CD14-positive monocyte (primary cell): Measurements from ENCODE around the gene NRG4. TPM values are rescaled to one million over a fixed set of nuclear protein-coding genes. Genes with fewer than 3 reads are reported as not detected.

Experiments used
- DNase-seq, 3 donors: peaks; one replicate each; pipeline ENCODE4 v3.0.0-alpha.2; 2011 to 2022
- H2AFZ ChIP-seq: 2 replicates; pipeline ENCODE4 v1.6.0; 2012; ENCODE audit warnings: mild to moderate bottlenecking, low read depth, low read length, inconsistent platforms; ENCODE audit not compliant: insufficient read depth, poor library complexity, severe bottlenecking
- H3K27ac ChIP-seq, 2 donors: 1 replicate in 1 of 2; 2 replicates in 1 of 2; pipeline ENCODE4 v1.5.1; 2012 to 2013; ENCODE audit warnings: low read length in 2 of 2, control low read depth in 1 of 2, inconsistent platforms in 1 of 2, low read depth in 1 of 2, mild to moderate bottlenecking in 1 of 2
- H3K27me3 ChIP-seq, 2 donors: one replicate each; pipeline versions ENCODE4 v1.6.0 to v1.6.1; 2011 to 2013; ENCODE audit warnings: low read length in 2 of 2; ENCODE audit not compliant: control insufficient read depth in 2 of 2, insufficient read depth in 2 of 2
- H3K36me3 ChIP-seq, 2 donors: replicated peaks in 1 of 2; 1 replicate in 1 of 2; 2 replicates in 1 of 2; pipeline versions ENCODE4 v1.5.1 to v1.6.1; 2012 to 2013; ENCODE audit warnings: low read length in 2 of 2, control low read depth in 1 of 2, inconsistent platforms in 1 of 2, mild to moderate bottlenecking in 1 of 2; ENCODE audit not compliant: insufficient read depth in 2 of 2, control insufficient read depth in 1 of 2
- H3K4me1 ChIP-seq, 2 donors: 1 replicate in 1 of 2; 2 replicates in 1 of 2; pipeline versions ENCODE4 v1.5.1 to v1.6.1; 2012 to 2013; ENCODE audit warnings: low read length in 2 of 2, control low read depth in 1 of 2, inconsistent platforms in 1 of 2, mild to moderate bottlenecking in 1 of 2, moderate library complexity in 1 of 2; ENCODE audit not compliant: insufficient read depth in 2 of 2, control insufficient read depth in 1 of 2
- H3K4me2 ChIP-seq: replicated peaks from 2 replicates; pipeline ENCODE3; 2012; ENCODE audit warnings: low read length, moderate library complexity, mild to moderate bottlenecking; ENCODE audit not compliant: poor library complexity, severe bottlenecking; ENCODE audit errors: extremely low read depth
- H3K4me3 ChIP-seq, 3 experiments: fragments of 200-600 bp in 1 of 3; sonication (generic) in 1 of 3; replicated peaks in 1 of 3; 1 replicate in 2 of 3; 2 replicates in 1 of 3; pipeline ENCODE4 v1.5.1; 2011 to 2013; ENCODE audit warnings: low read length in 3 of 3, mild to moderate bottlenecking in 3 of 3, control low read depth in 2 of 3, low read depth in 2 of 3, inconsistent platforms in 1 of 3, moderate library complexity in 1 of 3
- H3K79me2 ChIP-seq: 2 replicates; pipeline ENCODE4 v1.6.0; 2012; ENCODE audit warnings: mild to moderate bottlenecking, control low read depth, inconsistent platforms, low read length, moderate library complexity; ENCODE audit not compliant: insufficient read depth
- H3K9ac ChIP-seq: 2 replicates; pipeline ENCODE4 v1.6.0; 2017; ENCODE audit warnings: low read length, mild to moderate bottlenecking; ENCODE audit not compliant: insufficient read depth, poor library complexity, severe bottlenecking
- H3K9me3 ChIP-seq, 2 donors: replicated peaks in 1 of 2; 1 replicate in 1 of 2; 2 replicates in 1 of 2; pipeline versions ENCODE4 v1.5.1 to v1.6.1; 2012 to 2013; ENCODE audit warnings: low read length in 2 of 2, control low read depth in 1 of 2; ENCODE audit not compliant: control insufficient read depth in 1 of 2, insufficient read depth in 1 of 2
- H4K20me1 ChIP-seq: 2 replicates; pipeline ENCODE4 v1.6.0; 2012; ENCODE audit warnings: mild to moderate bottlenecking, low read length, control low read depth, moderate library complexity; ENCODE audit not compliant: insufficient read depth
- H3K27ac Mint-ChIP-seq, 7 donors: one replicate each; pipeline ENCODE4 v1.8.0; 2020; ENCODE audit warnings: mild to moderate bottlenecking in 7 of 7, mixed read lengths in 7 of 7, moderate library complexity in 6 of 7, inconsistent platforms in 2 of 7
- H3K27me3 Mint-ChIP-seq, 3 donors: one replicate each; pipeline ENCODE4 v1.8.0; 2021 to 2022; ENCODE audit warnings: low read depth in 3 of 3, mild to moderate bottlenecking in 3 of 3, mixed read lengths in 3 of 3, moderate library complexity in 3 of 3, inconsistent platforms in 1 of 3
- H3K36me3 Mint-ChIP-seq, 2 donors: one replicate each; pipeline ENCODE4 v1.8.0; 2020; ENCODE audit warnings: mixed read lengths in 2 of 2, inconsistent platforms in 1 of 2, mild to moderate bottlenecking in 1 of 2
- H3K4me1 Mint-ChIP-seq: one replicate; pipeline ENCODE4 v1.8.0; 2020; ENCODE audit warnings: mild to moderate bottlenecking, mixed read lengths
- H3K4me3 Mint-ChIP-seq, 2 donors: one replicate each; pipeline ENCODE4 v1.8.0; 2020; ENCODE audit warnings: mild to moderate bottlenecking in 2 of 2, mixed read lengths in 2 of 2, moderate library complexity in 1 of 2
- H3K9me3 Mint-ChIP-seq, 7 donors: one replicate each; pipeline ENCODE4 v1.8.0; 2020 to 2022; ENCODE audit warnings: mixed read lengths in 7 of 7, mild to moderate bottlenecking in 6 of 7, moderate library complexity in 6 of 7, inconsistent platforms in 2 of 7
- CTCF ChIP-seq: fragments of 200-600 bp; IDR thresholded peaks from one replicate; pipeline ENCODE4 v1.8.0; 2022; ENCODE audit warnings: antibody characterized with exemption, mild to moderate bottlenecking
- whole genome bisulfite sequencing: methylation state at CpG from one replicate; pipeline ENCODE4 v1.1.5; 2013; ENCODE audit warnings: missing lambda C conversion rate; ENCODE audit not compliant: insufficient coverage; 5-methylcytosine and 5-hydroxymethylcytosine counted together
- intact Hi-C, 2 donors: fragments of 100-400 bp; cut with micrococcal nuclease; formaldehyde crosslinking; loops; one replicate each; pipeline versions ENCODE4 v1.15.0 to v1.15.1; 2023
- polyA plus RNA-seq, 3 donors: library from polyadenylated mRNA; depleted of rRNA in 1 of 3; unstranded in 2 of 3; stranded (reverse) in 1 of 3; fragments of 300-500 nt in 2 of 3; fragments of >200 nt in 1 of 3; fragmentation: Illumina TruSeq in 2 of 3; gene quantifications; 1 replicate in 2 of 3; 2 replicates in 1 of 3; pipeline ENCODE4 v1.2.3, GENCODE V29; 2012 to 2021

Gene NRG4
- polyA plus RNA-seq, 3 donors: 0.13 to 0.44 (median 0.20) TPM

DNA sequence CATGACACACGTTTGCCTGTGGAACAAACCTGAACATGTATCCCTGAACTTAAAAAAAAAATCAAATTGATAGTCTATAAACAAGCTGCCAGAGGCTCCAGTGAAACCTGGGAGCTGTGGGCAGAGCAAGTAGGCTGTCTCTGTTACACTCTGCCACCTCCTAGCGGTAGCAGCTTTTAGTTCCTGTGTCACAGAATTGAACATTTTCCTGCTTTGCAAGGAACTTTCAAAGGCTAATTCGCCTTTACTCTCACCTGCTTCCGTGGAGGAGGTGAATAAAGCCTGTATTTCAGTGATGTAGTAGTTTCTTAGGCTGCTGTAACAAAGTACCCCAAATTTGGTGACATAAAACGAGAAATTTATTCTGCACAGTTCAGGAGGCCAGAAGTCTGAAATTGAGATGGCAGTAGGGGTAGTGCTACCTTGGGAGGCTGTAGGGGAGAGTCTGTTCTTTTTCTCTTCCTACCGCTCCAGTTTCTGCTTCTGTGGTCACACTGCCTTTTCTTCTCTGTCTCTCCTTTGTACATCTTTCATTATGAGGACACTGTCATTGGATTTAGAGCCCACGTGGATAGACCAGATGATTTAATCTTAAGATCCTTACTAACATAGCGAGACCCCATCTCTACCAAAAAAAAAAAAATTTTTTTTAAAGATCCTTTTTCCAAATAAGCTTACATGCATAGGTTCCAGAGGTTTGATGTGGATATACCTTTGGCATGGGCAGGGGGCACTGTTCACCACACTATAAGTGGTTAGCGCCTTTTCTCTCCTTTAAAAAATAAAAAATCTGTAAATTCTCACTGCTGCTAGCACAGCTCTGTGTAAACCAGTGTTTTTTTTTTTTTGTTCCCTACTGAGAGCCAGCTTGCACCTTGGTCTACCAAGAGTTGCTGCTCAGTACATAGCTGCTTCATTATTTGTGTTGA is 83.3 kb downstream of the NRG4 start:
- Mint-ChIP-seq H3K4me3 (no peak overlapping the region), H3K9me3 (no peaks in the 10 kb centered on the region), H3K27ac (peak overlapping the region in 1 of 7 donors; percentile 4), H3K36me3 (peaks cover 56 to 61% of the 10 kb centered on the region in 2 donors), H3K4me1 (peaks cover 13% of the 10 kb centered on the region), H3K27me3 (no peaks in the 10 kb centered on the region)
- Histone ChIP-seq H4K20me1 (no peaks in the 10 kb centered on the region), H3K4me2 (no peak overlapping the region), H3K9me3 (no peaks in the 10 kb centered on the region), H3K36me3 (peaks cover 45 to 79% of the 10 kb centered on the region in 2 donors), H3K4me1 (peaks cover 0 to 9% of the 10 kb centered on the region in 2 donors), H3K27me3 (no peaks in the 10 kb centered on the region), H3K27ac (no peak overlapping the region), H2AFZ (no peak overlapping the region), H3K4me3 (no peak overlapping the region), H3K79me2 (no peaks in the 10 kb centered on the region), H3K9ac (no peak overlapping the region)
- DNase-seq: no peak
- WGBS: 89% methylated on average over 1 of the region's 9 CpGs
- peak; percentile 28 for TF ChIP-seq CTCF
- intact Hi-C loops: loop anchor here in 1 of 2 donors (5.0 kb wide), 1 partner anchor 208 kb away; no protein-coding TSS in a partner anchor

DNA sequence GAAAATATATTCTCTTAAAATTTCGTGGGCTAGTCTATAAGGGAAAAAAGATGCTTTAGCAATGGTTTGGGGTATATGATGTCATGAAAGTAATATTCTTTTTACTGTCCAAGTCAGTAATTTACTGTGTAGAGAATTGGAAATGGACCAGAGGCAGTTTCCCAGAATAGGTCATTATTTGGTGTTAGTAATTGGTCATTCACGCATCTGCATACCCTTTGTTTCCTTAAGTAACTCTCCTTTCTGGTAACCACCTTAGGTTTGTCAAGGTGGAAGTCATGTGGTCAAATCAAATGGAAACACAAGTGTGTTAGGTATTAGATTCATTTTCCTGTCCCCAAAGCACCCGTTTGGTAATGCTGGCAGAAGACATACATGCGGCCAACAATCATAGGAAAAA is 84.6 kb downstream of the NRG4 start:
- Histone ChIP-seq H3K27ac (no peak overlapping the region), H3K9me3 (no peaks in the 10 kb centered on the region), H4K20me1 (no peaks in the 10 kb centered on the region), H3K79me2 (no peaks in the 10 kb centered on the region), H3K9ac (no peak overlapping the region), H3K4me2 (no peak overlapping the region), H3K27me3 (no peaks in the 10 kb centered on the region), H3K4me1 (peaks cover 0 to 9% of the 10 kb centered on the region in 2 donors), H3K4me3 (no peak overlapping the region), H2AFZ (no peak overlapping the region), H3K36me3 (peaks cover 36 to 79% of the 10 kb centered on the region in 2 donors)
- TF ChIP-seq CTCF: no peak
- Mint-ChIP-seq H3K4me3 (no peak overlapping the region), H3K36me3 (peaks cover 53 to 61% of the 10 kb centered on the region in 2 donors), H3K4me1 (peaks cover 15% of the 10 kb centered on the region), H3K9me3 (no peaks in the 10 kb centered on the region), H3K27ac (no peak overlapping the region), H3K27me3 (no peaks in the 10 kb centered on the region)
- no peak for DNase-seq
- WGBS: no CpG with 5 or more reads among the region's 4 CpGs
- intact Hi-C loops: loop anchor here in 1 of 2 donors (5.0 kb wide), 1 partner anchor 210 kb away; no protein-coding TSS in a partner anchor
